Liver (tissue), 3 donors: Measurements from ENCODE around the gene METTL17.
A peak's percentile ranks its signal among the peaks of the same experiment; 100 is the strongest.

Experiments used
- EGR1 ChIP-seq, 2 donors: IDR thresholded peaks; 2 replicates each; pipeline ENCODE4 v1.6.1; 2016 to 2018; ENCODE audit warnings: antibody characterized with exemption in 2 of 2, low read depth in 2 of 2
- FOXA1 ChIP-seq: IDR thresholded peaks from 2 replicates; pipeline ENCODE4 v1.6.1; 2016; ENCODE audit warnings: antibody characterized with exemption
- HNF4G ChIP-seq: IDR thresholded peaks from 2 replicates; pipeline ENCODE4 v1.6.1; 2016; ENCODE audit warnings: antibody characterized with exemption
- RXRA ChIP-seq, 2 donors: IDR thresholded peaks; 2 replicates each; pipeline ENCODE4 v1.6.1; 2017 to 2018; ENCODE audit warnings: antibody characterized with exemption in 2 of 2, mild to moderate bottlenecking in 1 of 2
- SP1 ChIP-seq: IDR thresholded peaks from 2 replicates; pipeline ENCODE4 v1.6.1; 2018; ENCODE audit warnings: antibody characterized with exemption, mild to moderate bottlenecking
- TAF1 ChIP-seq: conservative IDR thresholded peaks from 2 replicates; pipeline ENCODE4 v1.6.1; 2016; ENCODE audit warnings: antibody characterized with exemption, mild to moderate bottlenecking
- YY1 ChIP-seq: IDR thresholded peaks from 2 replicates; pipeline ENCODE4 v1.6.1; 2016; ENCODE audit warnings: antibody characterized with exemption, mild to moderate bottlenecking
- TF ChIP-seq, protein P1 (sequence below): IDR thresholded peaks from 2 replicates; pipeline ENCODE4 v1.6.1; 2016; ENCODE audit warnings: antibody characterized with exemption
- TF ChIP-seq, protein P2 (sequence below): IDR thresholded peaks from 2 replicates; pipeline ENCODE4 v1.6.1; 2016; ENCODE audit warnings: antibody characterized with exemption, mild to moderate bottlenecking
- TF ChIP-seq, protein P3 (sequence below): fragments of 150-350 bp; IDR thresholded peaks from 2 replicates; pipeline ENCODE4 v1.5.1; 2017; ENCODE audit warnings: improper control_type of control experiment, low read depth, low read length; ENCODE audit not compliant: missing input control
- TF ChIP-seq, protein P4 (sequence below): IDR thresholded peaks from 2 replicates; pipeline ENCODE4 v1.6.1; 2016; ENCODE audit warnings: antibody characterized with exemption
- TF ChIP-seq, protein P5 (sequence below): IDR thresholded peaks from 2 replicates; pipeline ENCODE4 v1.6.1; 2016; ENCODE audit warnings: antibody characterized with exemption
- donor health status: healthy.
- donor health status: healthy.

DNA sequence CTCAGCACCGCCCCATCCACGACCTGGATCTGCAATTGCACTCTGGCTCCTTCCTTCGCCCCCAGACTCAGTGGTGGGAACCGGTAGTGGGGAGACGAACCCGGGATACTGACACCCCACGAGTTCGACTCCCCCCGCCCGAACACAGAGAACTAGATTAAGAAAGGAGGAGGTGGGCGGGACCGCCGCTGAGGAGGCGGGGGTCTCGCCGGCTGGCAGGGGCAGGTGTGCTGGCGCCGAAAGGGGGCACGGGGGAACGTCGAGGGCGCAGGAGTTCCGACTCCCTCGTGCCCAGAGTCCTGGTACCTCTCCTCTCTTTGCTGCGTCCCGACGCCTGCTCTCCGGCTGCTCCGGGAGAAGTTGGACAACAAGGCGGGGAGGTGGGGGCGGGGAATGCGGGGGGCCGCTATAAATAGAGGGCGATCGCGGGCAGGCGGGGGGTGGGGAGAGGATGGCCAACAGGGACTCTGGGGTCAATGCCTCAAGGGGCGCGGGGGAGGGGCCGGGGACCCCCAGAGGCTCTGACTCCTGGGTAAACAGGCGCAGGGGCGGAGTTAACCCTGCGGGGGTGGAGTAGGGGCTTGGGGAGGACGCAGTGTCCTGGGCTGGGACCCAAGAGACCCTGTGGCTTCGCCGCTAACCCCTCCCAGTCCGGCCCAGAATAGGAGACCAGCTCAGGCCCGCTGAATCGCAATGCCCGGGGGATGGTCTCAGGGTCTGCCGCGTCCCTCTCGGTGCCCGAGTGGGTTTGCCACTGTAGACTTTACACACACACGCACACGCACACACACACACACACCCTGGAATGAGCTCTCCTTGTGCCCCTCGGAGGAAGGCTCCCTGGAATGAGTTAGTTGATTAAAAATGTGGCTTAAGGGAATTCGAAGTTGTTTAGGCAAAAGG is 35.8 kb downstream of the METTL17 start:
- TF ChIP-seq, protein P1, sequence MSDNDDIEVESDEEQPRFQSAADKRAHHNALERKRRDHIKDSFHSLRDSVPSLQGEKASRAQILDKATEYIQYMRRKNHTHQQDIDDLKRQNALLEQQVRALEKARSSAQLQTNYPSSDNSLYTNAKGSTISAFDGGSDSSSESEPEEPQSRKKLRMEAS = no peak
- TF ChIP-seq, protein P2, sequence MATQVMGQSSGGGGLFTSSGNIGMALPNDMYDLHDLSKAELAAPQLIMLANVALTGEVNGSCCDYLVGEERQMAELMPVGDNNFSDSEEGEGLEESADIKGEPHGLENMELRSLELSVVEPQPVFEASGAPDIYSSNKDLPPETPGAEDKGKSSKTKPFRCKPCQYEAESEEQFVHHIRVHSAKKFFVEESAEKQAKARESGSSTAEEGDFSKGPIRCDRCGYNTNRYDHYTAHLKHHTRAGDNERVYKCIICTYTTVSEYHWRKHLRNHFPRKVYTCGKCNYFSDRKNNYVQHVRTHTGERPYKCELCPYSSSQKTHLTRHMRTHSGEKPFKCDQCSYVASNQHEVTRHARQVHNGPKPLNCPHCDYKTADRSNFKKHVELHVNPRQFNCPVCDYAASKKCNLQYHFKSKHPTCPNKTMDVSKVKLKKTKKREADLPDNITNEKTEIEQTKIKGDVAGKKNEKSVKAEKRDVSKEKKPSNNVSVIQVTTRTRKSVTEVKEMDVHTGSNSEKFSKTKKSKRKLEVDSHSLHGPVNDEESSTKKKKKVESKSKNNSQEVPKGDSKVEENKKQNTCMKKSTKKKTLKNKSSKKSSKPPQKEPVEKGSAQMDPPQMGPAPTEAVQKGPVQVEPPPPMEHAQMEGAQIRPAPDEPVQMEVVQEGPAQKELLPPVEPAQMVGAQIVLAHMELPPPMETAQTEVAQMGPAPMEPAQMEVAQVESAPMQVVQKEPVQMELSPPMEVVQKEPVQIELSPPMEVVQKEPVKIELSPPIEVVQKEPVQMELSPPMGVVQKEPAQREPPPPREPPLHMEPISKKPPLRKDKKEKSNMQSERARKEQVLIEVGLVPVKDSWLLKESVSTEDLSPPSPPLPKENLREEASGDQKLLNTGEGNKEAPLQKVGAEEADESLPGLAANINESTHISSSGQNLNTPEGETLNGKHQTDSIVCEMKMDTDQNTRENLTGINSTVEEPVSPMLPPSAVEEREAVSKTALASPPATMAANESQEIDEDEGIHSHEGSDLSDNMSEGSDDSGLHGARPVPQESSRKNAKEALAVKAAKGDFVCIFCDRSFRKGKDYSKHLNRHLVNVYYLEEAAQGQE = no peak
- TF ChIP-seq, protein P3, sequence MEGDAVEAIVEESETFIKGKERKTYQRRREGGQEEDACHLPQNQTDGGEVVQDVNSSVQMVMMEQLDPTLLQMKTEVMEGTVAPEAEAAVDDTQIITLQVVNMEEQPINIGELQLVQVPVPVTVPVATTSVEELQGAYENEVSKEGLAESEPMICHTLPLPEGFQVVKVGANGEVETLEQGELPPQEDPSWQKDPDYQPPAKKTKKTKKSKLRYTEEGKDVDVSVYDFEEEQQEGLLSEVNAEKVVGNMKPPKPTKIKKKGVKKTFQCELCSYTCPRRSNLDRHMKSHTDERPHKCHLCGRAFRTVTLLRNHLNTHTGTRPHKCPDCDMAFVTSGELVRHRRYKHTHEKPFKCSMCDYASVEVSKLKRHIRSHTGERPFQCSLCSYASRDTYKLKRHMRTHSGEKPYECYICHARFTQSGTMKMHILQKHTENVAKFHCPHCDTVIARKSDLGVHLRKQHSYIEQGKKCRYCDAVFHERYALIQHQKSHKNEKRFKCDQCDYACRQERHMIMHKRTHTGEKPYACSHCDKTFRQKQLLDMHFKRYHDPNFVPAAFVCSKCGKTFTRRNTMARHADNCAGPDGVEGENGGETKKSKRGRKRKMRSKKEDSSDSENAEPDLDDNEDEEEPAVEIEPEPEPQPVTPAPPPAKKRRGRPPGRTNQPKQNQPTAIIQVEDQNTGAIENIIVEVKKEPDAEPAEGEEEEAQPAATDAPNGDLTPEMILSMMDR = no peak
- TF ChIP-seq TAF1 = no peak
- no peak for TF ChIP-seq YY1
- TF ChIP-seq HNF4G = no peak
- peak; percentile 39 to 69 for TF ChIP-seq RXRA (IDR thresholded peaks at IDR 0.05)
- peak; percentile 57 for TF ChIP-seq SP1
- TF ChIP-seq, protein P4, sequence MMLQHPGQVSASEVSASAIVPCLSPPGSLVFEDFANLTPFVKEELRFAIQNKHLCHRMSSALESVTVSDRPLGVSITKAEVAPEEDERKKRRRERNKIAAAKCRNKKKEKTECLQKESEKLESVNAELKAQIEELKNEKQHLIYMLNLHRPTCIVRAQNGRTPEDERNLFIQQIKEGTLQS = no peak
- TF ChIP-seq EGR1 (IDR thresholded peaks at IDR 0.05; ENCODE audit: low read depth in 2 of 2) = peak in 1 of 2 donors; percentile 40
- no peak for TF ChIP-seq FOXA1
- TF ChIP-seq, protein P5, sequence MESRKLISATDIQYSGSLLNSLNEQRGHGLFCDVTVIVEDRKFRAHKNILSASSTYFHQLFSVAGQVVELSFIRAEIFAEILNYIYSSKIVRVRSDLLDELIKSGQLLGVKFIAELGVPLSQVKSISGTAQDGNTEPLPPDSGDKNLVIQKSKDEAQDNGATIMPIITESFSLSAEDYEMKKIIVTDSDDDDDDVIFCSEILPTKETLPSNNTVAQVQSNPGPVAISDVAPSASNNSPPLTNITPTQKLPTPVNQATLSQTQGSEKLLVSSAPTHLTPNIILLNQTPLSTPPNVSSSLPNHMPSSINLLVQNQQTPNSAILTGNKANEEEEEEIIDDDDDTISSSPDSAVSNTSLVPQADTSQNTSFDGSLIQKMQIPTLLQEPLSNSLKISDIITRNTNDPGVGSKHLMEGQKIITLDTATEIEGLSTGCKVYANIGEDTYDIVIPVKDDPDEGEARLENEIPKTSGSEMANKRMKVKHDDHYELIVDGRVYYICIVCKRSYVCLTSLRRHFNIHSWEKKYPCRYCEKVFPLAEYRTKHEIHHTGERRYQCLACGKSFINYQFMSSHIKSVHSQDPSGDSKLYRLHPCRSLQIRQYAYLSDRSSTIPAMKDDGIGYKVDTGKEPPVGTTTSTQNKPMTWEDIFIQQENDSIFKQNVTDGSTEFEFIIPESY = no peak
